Measurements from ENCODE around the gene ADARB2. TPM values are rescaled to one million over a fixed set of nuclear protein-coding genes. Genes with fewer than 3 reads are reported as not detected.
"Not testable (repeated sequence)": the region's sequence is repeated elsewhere in the genome, so short reads cannot be mapped to it uniquely, and the experiment has no call there.

Gene ADARB2
- total RNA-seq, 8 experiments from 2014 or later, result 0.13 to 2.6 (median 1.5) TPM

DNA sequence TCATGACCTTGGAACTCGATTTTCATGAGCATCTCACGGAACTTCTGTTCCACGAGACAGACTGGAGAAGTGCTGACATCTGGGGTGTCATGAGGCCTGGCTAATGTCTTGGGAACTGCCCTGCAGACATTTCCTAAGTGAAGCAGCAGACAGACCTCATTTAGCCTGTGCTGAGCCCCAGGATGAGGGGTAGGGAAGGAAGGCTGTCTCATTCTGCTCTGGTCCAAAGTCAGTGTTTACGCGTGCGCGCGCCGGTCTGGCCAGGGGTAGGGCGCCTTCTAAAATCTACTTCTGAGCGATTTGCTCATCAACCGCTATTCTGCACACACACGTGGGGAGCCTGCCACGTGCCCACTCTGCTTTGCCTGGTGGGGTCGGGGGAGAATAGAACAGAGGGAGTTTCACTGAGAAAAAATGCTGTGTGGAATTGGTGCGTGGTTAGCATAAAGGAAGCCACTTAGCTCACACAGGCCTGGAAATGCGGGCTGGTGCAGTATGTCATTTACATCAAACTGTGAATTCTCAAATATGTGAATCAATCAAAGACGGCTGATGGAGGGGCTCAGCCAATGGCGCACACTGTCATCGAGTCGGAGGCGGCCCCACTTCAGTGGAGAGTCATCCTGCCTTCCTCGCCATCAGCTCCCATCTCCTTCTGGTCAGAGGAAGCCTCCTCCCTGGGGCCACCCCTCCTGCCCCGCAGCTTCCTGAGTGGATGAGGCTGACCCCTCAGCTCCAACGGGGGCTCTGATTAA, 335.1 kb downstream of the ADARB2 start:
- peak in 4 of 8 experiments; percentile 25 to 71 (median 45) for ATAC-seq (replicated peaks in 6 of 8)
- 56 to 93% (median 73%) methylated on average over 1 to 10 of the region's 25 CpGs for WGBS, 10 experiments
- in situ Hi-C loops (cut with MboI; ENCODE audit: low pct_unique_long_range_greater_than_20kb in 2 of 9, low sequenced_read_pairs in 9 of 9, unreplicated experiment in 9 of 9), result no loop called here
- Histone ChIP-seq H3K27ac (no peak overlapping the region), H3K4me1 (replicated peaks in 1 of 2) (peaks cover 15 to 20% of the 10 kb centered on the region in 2 donors), H3K4me3 (no peak overlapping the region)

DNA sequence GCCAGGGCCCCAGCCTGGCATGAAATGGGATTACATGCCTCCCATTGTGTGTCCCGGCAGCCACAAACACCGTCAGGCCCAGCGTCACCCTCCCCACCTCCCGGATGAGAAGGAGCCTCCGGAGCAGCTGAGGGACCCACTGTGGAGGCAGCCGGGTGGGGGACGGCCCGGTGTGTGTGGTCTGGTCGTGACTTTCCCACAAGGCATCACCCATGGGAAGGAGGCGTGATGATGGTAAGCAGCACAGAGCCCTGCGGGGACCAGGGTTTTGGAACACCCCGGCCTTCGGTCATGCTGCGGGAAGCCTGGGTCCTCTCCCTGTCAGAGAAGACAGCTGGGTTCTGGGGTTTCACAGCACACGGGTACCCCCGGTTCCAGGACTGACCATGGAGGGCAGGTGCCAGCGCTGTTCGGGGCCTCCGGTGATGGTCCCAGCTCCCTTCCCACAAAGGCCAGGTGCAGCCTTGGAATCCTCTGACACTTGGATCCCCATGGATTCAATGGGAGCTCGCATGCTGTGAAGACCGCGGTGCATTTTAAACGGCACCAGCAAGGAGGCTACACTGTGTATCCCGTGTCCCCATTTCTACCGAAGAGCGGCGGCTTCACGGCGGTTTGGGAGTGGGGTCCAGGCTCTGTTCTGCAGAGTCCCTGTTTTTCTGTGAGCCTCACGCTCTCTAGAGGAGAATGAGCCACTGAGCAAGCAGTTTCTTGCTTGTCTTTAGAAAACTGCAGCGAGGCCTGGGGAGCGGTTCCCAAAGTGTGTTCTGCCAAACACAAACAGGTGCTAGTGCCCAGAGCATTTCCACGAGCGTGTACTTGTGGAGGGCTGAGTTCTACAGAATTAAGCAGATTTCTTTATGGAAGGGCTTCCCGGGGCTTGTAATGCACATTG, 336.0 kb downstream of the ADARB2 start:
- WGBS, 10 experiments, result 0 to 94% (median 74%) methylated on average over 1 to 16 of the region's 35 CpGs; no CpG with 5 or more reads in 4 of the 10 experiments
- in situ Hi-C loops (cut with MboI; ENCODE audit: low pct_unique_long_range_greater_than_20kb in 2 of 9, low sequenced_read_pairs in 9 of 9, unreplicated experiment in 9 of 9), result no loop called here
- H3K4me1 ChIP-seq (replicated peaks in 1 of 2), result peaks cover 8 to 15% of the 10 kb centered on the region in 2 donors
- ATAC-seq (replicated peaks in 6 of 8), result no peak
- no peak overlapping the region for H3K27ac ChIP-seq
- no peak overlapping the region for H3K4me3 ChIP-seq

DNA sequence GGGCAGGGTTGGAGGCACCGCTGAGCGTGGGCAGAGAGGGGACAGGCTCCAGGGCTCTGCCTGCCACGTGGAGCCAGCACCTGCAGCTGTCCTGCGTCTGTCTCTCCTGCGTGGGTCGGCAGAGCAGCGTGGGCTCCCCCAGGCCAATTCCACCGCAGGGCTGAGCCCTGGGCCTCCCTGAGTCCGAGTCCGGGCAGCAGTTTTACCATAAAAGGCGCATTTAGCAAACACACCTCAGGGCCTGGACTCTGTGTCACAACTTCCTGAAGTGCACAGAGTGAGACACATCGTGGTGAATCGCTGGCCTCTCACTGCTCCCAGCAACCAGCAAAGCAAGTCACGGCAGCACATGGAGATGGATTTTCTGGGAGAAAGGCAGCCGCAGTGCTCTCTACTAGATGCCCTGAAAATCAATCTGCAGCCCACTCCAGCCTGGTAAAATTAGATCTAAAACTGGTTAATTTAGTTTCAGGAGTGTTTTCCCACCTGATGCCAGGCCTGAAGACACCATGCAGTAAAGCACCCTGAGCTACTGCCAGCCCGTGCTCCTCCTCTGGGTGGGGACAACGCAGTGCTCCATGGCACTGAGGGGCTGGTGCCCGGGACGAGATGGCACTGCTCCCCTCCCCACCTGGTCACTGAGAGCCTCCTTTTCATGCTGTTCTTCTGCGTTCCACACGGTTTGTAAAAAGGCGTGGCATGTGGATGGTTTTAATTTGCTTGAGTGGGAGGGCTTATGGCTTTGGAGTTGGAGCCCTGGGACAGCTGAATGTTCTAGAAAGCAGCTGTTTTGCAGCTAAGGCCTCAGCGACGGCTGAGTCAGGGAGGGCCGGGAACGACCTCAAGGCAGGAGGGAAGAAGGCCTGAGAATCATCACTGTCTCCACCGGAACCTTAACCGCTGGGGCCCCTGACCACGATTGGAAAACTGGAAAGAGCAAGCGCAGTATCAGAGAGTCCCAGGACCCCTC, 336.9 kb downstream of the ADARB2 start:
- 17 to 100% (median 70%) methylated on average over 1 to 16 of the region's 30 CpGs; no CpG with 5 or more reads in 3 of the 10 experiments for WGBS, 10 experiments
- in situ Hi-C loops (cut with MboI; ENCODE audit: low pct_unique_long_range_greater_than_20kb in 2 of 9, low sequenced_read_pairs in 9 of 9, unreplicated experiment in 9 of 9), result no loop called here
- no peak overlapping the region for H3K27ac ChIP-seq
- ATAC-seq (replicated peaks in 6 of 8), result peak in 4 of 8 experiments; percentile 16 to 62 (median 38)
- H3K4me3 ChIP-seq, result no peak overlapping the region
- H3K4me1 ChIP-seq (replicated peaks in 1 of 2), result peaks cover 15 to 20% of the 10 kb centered on the region in 2 donors

- no peak overlapping the region for H3K4me3 ChIP-seq
- H3K27ac ChIP-seq, result no peak overlapping the region
- WGBS, 10 experiments, result 8 to 90% (median 69%) methylated on average over 3 to 8 of the region's 11 CpGs; no CpG with 5 or more reads in 1 of the 10 experiments
- peak in 1 of 8 experiments; percentile 21 for ATAC-seq (replicated peaks in 6 of 8)
- in situ Hi-C loops (cut with MboI; ENCODE audit: low pct_unique_long_range_greater_than_20kb in 2 of 9, low sequenced_read_pairs in 9 of 9, unreplicated experiment in 9 of 9), result no loop called here
- H3K4me1 ChIP-seq (replicated peaks in 1 of 2), result peaks cover 15 to 20% of the 10 kb centered on the region in 2 donors
Measured at GRCh38 chr10:1399431-1400100, 337.8 kb downstream of the ADARB2 start.

- Histone ChIP-seq H3K27ac (no peak overlapping the region), H3K4me3 (no peak overlapping the region), H3K4me1 (replicated peaks in 1 of 2) (peaks cover 15 to 20% of the 10 kb centered on the region in 2 donors)
- 12 to 100% (median 88%) methylated on average over 2 to 12 of the region's 19 CpGs for WGBS, 10 experiments
- no peak for ATAC-seq (replicated peaks in 6 of 8)
- in situ Hi-C loops (cut with MboI; ENCODE audit: low pct_unique_long_range_greater_than_20kb in 2 of 9, low sequenced_read_pairs in 9 of 9, unreplicated experiment in 9 of 9), result no loop called here
Measured at GRCh38 chr10:1398626-1399410, 338.5 kb downstream of the ADARB2 start.

DNA sequence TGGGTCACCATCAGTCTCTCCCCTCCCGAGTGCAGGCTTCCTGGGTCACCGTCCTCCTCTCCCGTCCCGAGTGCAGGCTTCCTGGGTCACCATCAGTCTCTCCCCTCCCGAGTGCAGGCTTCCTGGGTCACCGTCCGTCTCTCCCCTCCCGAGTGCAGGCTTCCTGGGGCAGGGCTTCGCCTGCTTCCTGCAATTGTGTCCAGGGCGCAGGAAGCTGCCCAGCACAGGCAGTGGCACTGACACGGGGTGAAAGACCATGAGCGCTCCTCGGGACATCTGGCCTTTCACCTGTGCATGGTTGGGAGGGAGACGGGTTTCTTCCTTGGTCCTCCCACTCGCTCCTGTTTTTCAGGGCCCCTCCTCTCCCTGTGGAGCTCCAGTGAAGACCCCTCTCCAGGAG, 339.2 kb downstream of the ADARB2 start:
- ATAC-seq (replicated peaks in 6 of 8); H3K4me3 ChIP-seq; H3K27ac ChIP-seq; in situ Hi-C loops (cut with MboI; ENCODE audit: low pct_unique_long_range_greater_than_20kb in 2 of 9, low sequenced_read_pairs in 9 of 9, unreplicated experiment in 9 of 9): not testable (repeated sequence)
- 20 to 100% (median 60%) methylated on average over 1 to 2 of the region's 15 CpGs; no CpG with 5 or more reads in 6 of the 10 experiments for WGBS, 10 experiments
- H3K4me1 ChIP-seq (replicated peaks in 1 of 2), result peaks cover 15 to 20% of the 10 kb centered on the region in 2 donors

DNA sequence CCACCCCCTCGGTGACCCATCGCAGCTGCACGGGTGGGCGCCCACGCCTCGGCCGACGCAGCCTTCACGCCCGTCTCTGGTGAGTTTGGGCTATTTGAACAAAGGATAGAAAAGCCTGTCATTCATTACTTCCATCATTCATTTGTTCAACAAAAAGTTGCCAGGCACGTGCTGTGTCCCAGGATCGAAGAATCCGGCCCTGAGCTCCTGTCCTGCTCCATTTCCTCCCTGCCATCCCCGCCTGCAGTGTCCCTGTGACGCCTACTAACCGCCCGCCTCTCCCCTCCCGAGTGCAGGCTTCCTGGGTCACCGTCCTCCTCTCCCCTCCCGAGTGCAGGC, 341.1 kb downstream of the ADARB2 start:
- Histone ChIP-seq H3K27ac (no peak overlapping the region), H3K4me3 (no peak overlapping the region), H3K4me1 (replicated peaks in 1 of 2) (peaks cover 8 to 20% of the 10 kb centered on the region in 2 donors)
- in situ Hi-C loops (cut with MboI; ENCODE audit: low pct_unique_long_range_greater_than_20kb in 2 of 9, low sequenced_read_pairs in 9 of 9, unreplicated experiment in 9 of 9), result no loop called here
- 50 to 84% (median 79%) methylated on average over 2 to 11 of the region's 20 CpGs; no CpG with 5 or more reads in 7 of the 10 experiments for WGBS, 10 experiments
- ATAC-seq (replicated peaks in 6 of 8), result no peak

GRCh38 chr10:1395481-1396296, 341.6 kb downstream of the ADARB2 start:
- peaks cover 8 to 15% of the 10 kb centered on the region in 2 donors for H3K4me1 ChIP-seq (replicated peaks in 1 of 2)
- no peak overlapping the region for H3K27ac ChIP-seq
- no peak overlapping the region for H3K4me3 ChIP-seq
- WGBS, 10 experiments, result 47 to 100% (median 79%) methylated on average over 3 to 14 of the region's 33 CpGs; no CpG with 5 or more reads in 2 of the 10 experiments
- peak in 4 of 8 experiments; percentile 50 to 64 (median 56) for ATAC-seq (replicated peaks in 6 of 8)
- in situ Hi-C loops (cut with MboI; ENCODE audit: low pct_unique_long_range_greater_than_20kb in 2 of 9, low sequenced_read_pairs in 9 of 9, unreplicated experiment in 9 of 9), result no loop called here

DNA sequence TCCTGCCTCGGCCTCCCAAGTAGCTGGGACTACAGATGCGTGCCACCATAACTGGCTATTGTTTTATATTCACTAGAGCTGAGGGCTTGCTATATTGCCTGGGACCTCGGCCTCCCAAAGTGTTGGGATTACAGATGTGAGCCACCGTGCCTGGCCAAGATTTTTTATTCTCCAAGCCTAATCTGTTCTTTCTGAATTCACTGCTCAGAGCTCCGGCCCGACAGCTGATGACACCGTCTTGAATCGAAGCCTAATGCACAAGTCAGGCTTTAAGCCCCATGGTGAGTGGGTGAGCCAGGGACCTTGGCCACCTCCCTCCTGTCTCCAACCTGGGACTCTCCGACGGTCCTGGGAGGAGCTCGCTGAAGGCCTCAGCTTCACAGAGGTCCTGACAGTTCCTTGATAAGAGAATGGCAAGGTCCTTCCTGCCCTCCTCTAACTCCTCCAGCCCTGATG, 342.3 kb downstream of the ADARB2 start:
- ATAC-seq (replicated peaks in 6 of 8), result no peak
- WGBS, 10 experiments, result 0 to 100% (median 90%) methylated on average over 1 to 7 of the region's 11 CpGs; no CpG with 5 or more reads in 3 of the 10 experiments
- Histone ChIP-seq H3K27ac (no peak overlapping the region), H3K4me3 (no peak overlapping the region), H3K4me1 (replicated peaks in 1 of 2) (peaks cover 8% of the 10 kb centered on the region in 2 donors)
- in situ Hi-C loops (cut with MboI; ENCODE audit: low pct_unique_long_range_greater_than_20kb in 2 of 9, low sequenced_read_pairs in 9 of 9, unreplicated experiment in 9 of 9), result no loop called here

GRCh38 chr10:1394155-1394912, 343.0 kb downstream of the ADARB2 start:
- ATAC-seq (replicated peaks in 6 of 8), result no peak
- no peak overlapping the region for H3K4me3 ChIP-seq
- 17 to 100% (median 78%) methylated on average over 1 to 8 of the region's 13 CpGs; no CpG with 5 or more reads in 1 of the 10 experiments for WGBS, 10 experiments
- in situ Hi-C loops (cut with MboI; ENCODE audit: low pct_unique_long_range_greater_than_20kb in 2 of 9, low sequenced_read_pairs in 9 of 9, unreplicated experiment in 9 of 9), result no loop called here
- peaks cover 6 to 8% of the 10 kb centered on the region in 2 donors for H3K4me1 ChIP-seq (replicated peaks in 1 of 2)
- no peak overlapping the region for H3K27ac ChIP-seq
